HG03439 (cell line): ENCODE results near the gene PLAC8.
"Not testable (repeated sequence)": the region's sequence is repeated elsewhere in the genome, so short reads cannot be mapped to it uniquely, and the experiment has no call there.

Source experiments
- ATAC-seq: cut with Tn5 transposase; IDR thresholded peaks from one replicate; pipeline ENCODE4 v1.9.1; 2021; ENCODE audit warnings: mild to moderate bottlenecking, moderate library complexity; ENCODE audit not compliant: unreplicated experiment

Gene PLAC8

GRCh38 chr4:83114576-83114975 is at the start of gene PLAC8:
Gene PLAC8, minus strand, starts transcription at chr4:83114729. Its CDS starts 6,808 bp downstream, at chr4:83107921.
- ATAC-seq: no peak

GRCh38 chr4:83153417-83153816 is 38.9 kb upstream of the PLAC8 start:
- no peak for ATAC-seq

- no peak for ATAC-seq
Measured at GRCh38 chr4:83152746-83153145, 38.2 kb upstream of the PLAC8 start.

- ATAC-seq: no peak
Measured at GRCh38 chr4:83151651-83152050, 37.1 kb upstream of the PLAC8 start.

- ATAC-seq: no peak
Measured at GRCh38 chr4:83150653-83151330, 36.3 kb upstream of the PLAC8 start.

GRCh38 chr4:83149865-83150652 is 35.5 kb upstream of the PLAC8 start:
- no peak for ATAC-seq

GRCh38 chr4:83146841-83147240 is 32.3 kb upstream of the PLAC8 start:
- ATAC-seq: no peak

GRCh38 chr4:83145776-83146175 is 31.2 kb upstream of the PLAC8 start:
- not testable (repeated sequence) for ATAC-seq

- no peak for ATAC-seq
Measured at GRCh38 chr4:83139514-83140156, 25.1 kb upstream of the PLAC8 start.

- ATAC-seq: no peak
Measured at GRCh38 chr4:83138946-83139345, 24.4 kb upstream of the PLAC8 start.

GRCh38 chr4:83132065-83132464 is 17.5 kb upstream of the PLAC8 start:
- no peak for ATAC-seq

GRCh38 chr4:83129264-83129663 is 14.7 kb upstream of the PLAC8 start:
- ATAC-seq: no peak

GRCh38 chr4:83128240-83128929 is 13.9 kb upstream of the PLAC8 start:
- ATAC-seq: no peak

- ATAC-seq: no peak
Measured at GRCh38 chr4:83125738-83126141, 11.2 kb upstream of the PLAC8 start.

GRCh38 chr4:83124111-83124780 is 9.7 kb upstream of the PLAC8 start:
- ATAC-seq: no peak

- ATAC-seq: no peak
Measured at GRCh38 chr4:83121246-83121645, 6.7 kb upstream of the PLAC8 start.

- no peak for ATAC-seq
Measured at GRCh38 chr4:83118869-83119268, 4.3 kb upstream of the PLAC8 start.

GRCh38 chr4:83115656-83116285 is 1.2 kb upstream of the PLAC8 start:
- no peak for ATAC-seq

GRCh38 chr4:83115000-83115399 is 471 bp upstream of the PLAC8 start:
- ATAC-seq: no peak

- no peak for ATAC-seq
Measured at GRCh38 chr4:83113429-83113786, 1.1 kb downstream of the PLAC8 start.
